PFSK-1 (cell line): Measurements from ENCODE around the gene RAB6B.

Experiments
- POLR2AphosphoS5 ChIP-seq: IDR thresholded peaks from 2 replicates; pipeline ENCODE4 v1.6.1; 2012; ENCODE audit warnings: low read depth, mild to moderate bottlenecking, control low read depth, low read length, moderate library complexity
- REST ChIP-seq, 2 experiments: IDR thresholded peaks; 2 replicates each; pipeline versions ENCODE4 v1.6.1 to v1.8.0; 2011 to 2012; ENCODE audit warnings: low read depth in 2 of 2, low read length in 2 of 2, control low read depth in 1 of 2, inconsistent platforms in 1 of 2, mild to moderate bottlenecking in 1 of 2, moderate library complexity in 1 of 2; ENCODE audit not compliant: insufficient read depth in 1 of 2
- SIN3A ChIP-seq: IDR thresholded peaks from 2 replicates; pipeline ENCODE4 v1.6.1; 2012; ENCODE audit warnings: mild to moderate bottlenecking, low read length, moderate library complexity, borderline replicate concordance; ENCODE audit not compliant: insufficient read depth
- TAF1 ChIP-seq: IDR thresholded peaks from 2 replicates; pipeline ENCODE4 v1.6.1; 2012; ENCODE audit warnings: low read length, control low read depth, borderline replicate concordance; ENCODE audit not compliant: insufficient read depth

- TF ChIP-seq REST (IDR thresholded peaks at IDR 0.05; ENCODE audit: insufficient read depth in 1 of 2, low read depth in 2 of 2, low read length in 2 of 2): no peak
- TF ChIP-seq POLR2AphosphoS5: no peak
- TF ChIP-seq TAF1: no peak
- no peak for TF ChIP-seq SIN3A
Measured at GRCh38 chr3:133872781-133873180, 22.9 kb downstream of the RAB6B start.
